22Rv1 (cell line): Measurements from ENCODE around the gene PGPEP1.

Experiments
- ZFX ChIP-seq: fragments of 450-650 bp; IDR thresholded peaks from 2 replicates; pipeline ENCODE4 v1.6.1; 2017; ENCODE audit warnings: antibody characterized with exemption, borderline replicate concordance
- TF ChIP-seq, protein P1 (sequence below): fragments of 450-650 bp; IDR thresholded peaks from 2 replicates; pipeline ENCODE4 v1.5.1; 2017; ENCODE audit warnings: mild to moderate bottlenecking

DNA sequence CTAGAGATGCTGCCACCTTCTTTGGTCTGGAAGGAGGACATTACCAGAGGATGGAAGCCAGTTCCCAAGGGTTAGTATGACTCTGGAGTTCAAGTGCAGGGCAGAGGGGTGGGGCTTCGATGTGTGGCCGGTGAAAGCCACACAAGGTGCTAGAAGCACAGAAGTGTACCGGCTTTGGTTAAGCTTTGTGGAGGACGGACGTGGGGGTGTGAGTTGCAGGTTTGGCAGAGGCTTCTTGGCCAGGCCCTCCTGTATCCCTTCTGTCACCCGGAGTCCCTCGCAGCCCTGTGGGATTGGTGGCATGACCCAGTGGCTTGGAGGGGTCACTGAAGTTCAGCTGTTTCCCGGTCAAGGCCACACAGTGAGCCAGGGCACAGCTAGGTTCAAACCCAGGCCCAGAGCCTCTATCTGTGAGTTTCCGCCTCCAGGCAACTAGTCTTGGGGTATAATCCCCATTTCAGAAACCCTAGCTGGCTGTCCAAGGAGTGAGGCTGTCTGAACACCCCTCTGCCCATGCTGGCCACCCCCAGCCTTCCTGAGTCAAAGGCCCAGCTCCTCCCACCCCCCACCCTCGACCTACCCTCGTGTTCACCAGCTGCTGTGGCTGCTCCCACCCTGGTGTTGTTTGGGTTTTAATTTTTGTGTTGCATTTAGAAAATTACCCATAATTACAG, 74.2 kb downstream of the PGPEP1 start:
- TF ChIP-seq, protein P1, sequence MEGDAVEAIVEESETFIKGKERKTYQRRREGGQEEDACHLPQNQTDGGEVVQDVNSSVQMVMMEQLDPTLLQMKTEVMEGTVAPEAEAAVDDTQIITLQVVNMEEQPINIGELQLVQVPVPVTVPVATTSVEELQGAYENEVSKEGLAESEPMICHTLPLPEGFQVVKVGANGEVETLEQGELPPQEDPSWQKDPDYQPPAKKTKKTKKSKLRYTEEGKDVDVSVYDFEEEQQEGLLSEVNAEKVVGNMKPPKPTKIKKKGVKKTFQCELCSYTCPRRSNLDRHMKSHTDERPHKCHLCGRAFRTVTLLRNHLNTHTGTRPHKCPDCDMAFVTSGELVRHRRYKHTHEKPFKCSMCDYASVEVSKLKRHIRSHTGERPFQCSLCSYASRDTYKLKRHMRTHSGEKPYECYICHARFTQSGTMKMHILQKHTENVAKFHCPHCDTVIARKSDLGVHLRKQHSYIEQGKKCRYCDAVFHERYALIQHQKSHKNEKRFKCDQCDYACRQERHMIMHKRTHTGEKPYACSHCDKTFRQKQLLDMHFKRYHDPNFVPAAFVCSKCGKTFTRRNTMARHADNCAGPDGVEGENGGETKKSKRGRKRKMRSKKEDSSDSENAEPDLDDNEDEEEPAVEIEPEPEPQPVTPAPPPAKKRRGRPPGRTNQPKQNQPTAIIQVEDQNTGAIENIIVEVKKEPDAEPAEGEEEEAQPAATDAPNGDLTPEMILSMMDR: no peak
- TF ChIP-seq ZFX: no peak
